ENCODE results near the gene FXN. TPM values are rescaled to one million over a fixed set of nuclear protein-coding genes. Genes with fewer than 3 reads are reported as not detected.
"Not testable (repeated sequence)": the region's sequence is repeated elsewhere in the genome, so short reads cannot be mapped to it uniquely, and the experiment has no call there.

FXN gene
- total RNA-seq, 2 experiments from 2014 or later, result 11.4 to 12.2 TPM

GRCh38 chr9:69034071-69034470 is 1.5 kb upstream of the FXN start:
- ATAC-seq (ENCODE audit: low read depth) (no peak), DNase-seq (no peak)
- no peak overlapping the region for H3K4me3 Mint-ChIP-seq
- peaks cover 12% of the 10 kb centered on the region for H3K36me3 Mint-ChIP-seq
- peaks cover 7% of the 10 kb centered on the region for H3K9me3 Mint-ChIP-seq
- H3K4me1 Mint-ChIP-seq, result peaks cover 30% of the 10 kb centered on the region
- H3K27ac Mint-ChIP-seq, result no peak overlapping the region
- peaks cover 4% of the 10 kb centered on the region for H3K27me3 Mint-ChIP-seq
- POLR2A ChIA-PET, result no interaction called here

GRCh38 chr9:69036309-69036708 is 757 bp downstream of the FXN start:
- no peak for DNase-seq
- POLR2A ChIA-PET, result interaction anchor here (0.6 to 1.5 kb wide), 2 partner anchors 17 to 146 kb away, joined by 3 to 4 read pairs; no protein-coding TSS in a partner anchor

GRCh38 chr9:69036799-69037198 is 1.2 kb downstream of the FXN start:
- Mint-ChIP-seq H3K4me3 (peak overlapping the region; percentile 88), H3K27me3 (peaks cover 4% of the 10 kb centered on the region), H3K4me1 (peaks cover 15% of the 10 kb centered on the region), H3K27ac (peak overlapping the region; percentile 72), H3K9me3 (no peaks in the 10 kb centered on the region), H3K36me3 (no peaks in the 10 kb centered on the region)
- DNase-seq (no peak), ATAC-seq (ENCODE audit: low read depth) (no peak)
- POLR2A ChIA-PET, result interaction anchor here (0.6 kb wide), 1 partner anchor 147 kb away, joined by 3 read pairs; no protein-coding TSS in a partner anchor

More at GRCh38 chr9:69036309-69036708, 757 bp downstream of the FXN start:
- H3K4me3 Mint-ChIP-seq, result peak overlapping the region; percentile 88
- peak overlapping the region; percentile 72 for H3K27ac Mint-ChIP-seq
- no peaks in the 10 kb centered on the region for H3K36me3 Mint-ChIP-seq
- no peaks in the 10 kb centered on the region for H3K9me3 Mint-ChIP-seq
- peaks cover 4% of the 10 kb centered on the region for H3K27me3 Mint-ChIP-seq
- peaks cover 15% of the 10 kb centered on the region for H3K4me1 Mint-ChIP-seq
- ATAC-seq (ENCODE audit: low read depth), result peak; percentile 17

GRCh38 chr9:69040646-69041045 is 5.1 kb downstream of the FXN start:
- ATAC-seq (ENCODE audit: low read depth) (no peak), DNase-seq (no peak)
- H3K4me1 Mint-ChIP-seq, result peaks cover 21% of the 10 kb centered on the region
- H3K9me3 Mint-ChIP-seq, result no peaks in the 10 kb centered on the region
- H3K27me3 Mint-ChIP-seq, result no peaks in the 10 kb centered on the region
- no peak overlapping the region for H3K4me3 Mint-ChIP-seq
- POLR2A ChIA-PET, result no interaction called here
- H3K27ac Mint-ChIP-seq, result no peak overlapping the region
- peaks cover 1% of the 10 kb centered on the region for H3K36me3 Mint-ChIP-seq

- ATAC-seq (ENCODE audit: low read depth) (peak; percentile 90), DNase-seq (no peak)
- Mint-ChIP-seq H3K9me3 (no peaks in the 10 kb centered on the region), H3K36me3 (peaks cover 8% of the 10 kb centered on the region), H3K27ac (peak overlapping the region; percentile 74), H3K4me3 (peak overlapping the region; percentile 35), H3K4me1 (peaks cover 20% of the 10 kb centered on the region), H3K27me3 (no peaks in the 10 kb centered on the region)
- POLR2A ChIA-PET, result interaction anchor here (1.0 kb wide), 1 partner anchor 9 kb away, joined by 4 read pairs; the partner anchor contains the start of gene FXN
These were observed 9.0 kb downstream of the FXN start for GRCh38 chr9:69044240-69045219.

GRCh38 chr9:69045821-69046220 is 10.3 kb downstream of the FXN start:
- H3K36me3 Mint-ChIP-seq, result peaks cover 8% of the 10 kb centered on the region
- H3K27me3 Mint-ChIP-seq, result no peaks in the 10 kb centered on the region
- POLR2A ChIA-PET, result no interaction called here
- peaks cover 20% of the 10 kb centered on the region for H3K4me1 Mint-ChIP-seq
- DNase-seq, result no peak
- no peak for ATAC-seq (ENCODE audit: low read depth)
- peak overlapping the region; percentile 28 for H3K27ac Mint-ChIP-seq
- no peak overlapping the region for H3K4me3 Mint-ChIP-seq
- H3K9me3 Mint-ChIP-seq, result no peaks in the 10 kb centered on the region

GRCh38 chr9:69046723-69047122 is 11.2 kb downstream of the FXN start:
- H3K36me3 Mint-ChIP-seq, result peaks cover 8% of the 10 kb centered on the region
- DNase-seq, result no peak
- H3K27ac Mint-ChIP-seq, result no peak overlapping the region
- no peak overlapping the region for H3K4me3 Mint-ChIP-seq
- ATAC-seq (ENCODE audit: low read depth), result no peak
- no peaks in the 10 kb centered on the region for H3K9me3 Mint-ChIP-seq
- H3K27me3 Mint-ChIP-seq, result no peaks in the 10 kb centered on the region
- POLR2A ChIA-PET, result no interaction called here
- peaks cover 20% of the 10 kb centered on the region for H3K4me1 Mint-ChIP-seq

- H3K9me3 Mint-ChIP-seq, result no peaks in the 10 kb centered on the region
- POLR2A ChIA-PET, result no interaction called here
- no peak for DNase-seq
- no peak for ATAC-seq (ENCODE audit: low read depth)
- peaks cover 8% of the 10 kb centered on the region for H3K36me3 Mint-ChIP-seq
- peaks cover 20% of the 10 kb centered on the region for H3K4me1 Mint-ChIP-seq
- no peak overlapping the region for H3K27ac Mint-ChIP-seq
- no peaks in the 10 kb centered on the region for H3K27me3 Mint-ChIP-seq
- H3K4me3 Mint-ChIP-seq, result no peak overlapping the region
These were observed 11.8 kb downstream of the FXN start for GRCh38 chr9:69047371-69047770.

GRCh38 chr9:69049094-69049493 is 13.5 kb downstream of the FXN start:
- POLR2A ChIA-PET, result no interaction called here

GRCh38 chr9:69050936-69051335 is 15.4 kb downstream of the FXN start:
- DNase-seq; H3K9me3 Mint-ChIP-seq; H3K27me3 Mint-ChIP-seq; ATAC-seq (ENCODE audit: low read depth); POLR2A ChIA-PET; H3K4me1 Mint-ChIP-seq; H3K4me3 Mint-ChIP-seq; H3K27ac Mint-ChIP-seq; H3K36me3 Mint-ChIP-seq: not testable (repeated sequence)

More at GRCh38 chr9:69049094-69049493, 13.5 kb downstream of the FXN start:
- DNase-seq (no peak), ATAC-seq (ENCODE audit: low read depth) (no peak)
- no peak overlapping the region for H3K4me3 Mint-ChIP-seq
- peaks cover 7% of the 10 kb centered on the region for H3K36me3 Mint-ChIP-seq
- no peaks in the 10 kb centered on the region for H3K9me3 Mint-ChIP-seq
- H3K27ac Mint-ChIP-seq, result no peak overlapping the region
- H3K4me1 Mint-ChIP-seq, result peaks cover 20% of the 10 kb centered on the region
- no peaks in the 10 kb centered on the region for H3K27me3 Mint-ChIP-seq

- POLR2A ChIA-PET, result no interaction called here
- Mint-ChIP-seq H3K27ac (no peak overlapping the region), H3K9me3 (no peaks in the 10 kb centered on the region), H3K4me1 (peaks cover 15% of the 10 kb centered on the region), H3K4me3 (no peak overlapping the region), H3K36me3 (peaks cover 13% of the 10 kb centered on the region), H3K27me3 (no peaks in the 10 kb centered on the region)
- no peak for ATAC-seq (ENCODE audit: low read depth)
- no peak for DNase-seq
These were observed 19.4 kb downstream of the FXN start for GRCh38 chr9:69054989-69055388.

GRCh38 chr9:69056191-69056815 is 20.8 kb downstream of the FXN start:
- H3K4me1 Mint-ChIP-seq, result peaks cover 22% of the 10 kb centered on the region
- H3K27ac Mint-ChIP-seq, result peak overlapping the region; percentile 22
- H3K4me3 Mint-ChIP-seq, result no peak overlapping the region
- no peak for DNase-seq
- ATAC-seq (ENCODE audit: low read depth), result no peak
- no peaks in the 10 kb centered on the region for H3K9me3 Mint-ChIP-seq
- no peaks in the 10 kb centered on the region for H3K27me3 Mint-ChIP-seq
- H3K36me3 Mint-ChIP-seq, result peaks cover 13% of the 10 kb centered on the region
- POLR2A ChIA-PET, result no interaction called here

- Mint-ChIP-seq H3K27me3 (no peaks in the 10 kb centered on the region), H3K36me3 (peaks cover 13% of the 10 kb centered on the region), H3K4me1 (peaks cover 22% of the 10 kb centered on the region), H3K27ac (no peak overlapping the region), H3K4me3 (no peak overlapping the region), H3K9me3 (no peaks in the 10 kb centered on the region)
- POLR2A ChIA-PET, result no interaction called here
- DNase-seq (no peak), ATAC-seq (ENCODE audit: low read depth) (no peak)
These were observed 22.5 kb downstream of the FXN start for GRCh38 chr9:69058101-69058500.
